ENCODE measurements around the gene AGXT.

GRCh38 chr2:240892356-240892755 lies 23.7 kb downstream of the AGXT start:
- no peak for TF ChIP-seq CTCF (IDR thresholded peaks at IDR 0.05)
- no peak for TF ChIP-seq POLR2AphosphoS5 (IDR thresholded peaks at IDR 0.05; ENCODE audit: low read depth, low read length)
- TF ChIP-seq REST (IDR thresholded peaks at IDR 0.05; ENCODE audit: insufficient read depth in 1 of 2, low read depth in 2 of 2, low read length in 1 of 2) = no peak
